Amygdala (tissue), 56 donors: ENCODE measurements around the gene MTCL1.
"Not testable (repeated sequence)": the region's sequence is repeated elsewhere in the genome, so short reads cannot be mapped to it uniquely, and the experiment has no call there.

Source experiments
- DNase-seq, 56 donors: peaks; one replicate each; lab custom pipeline; 2025; lab: John Stamatoyannopoulos, UW

Gene MTCL1

DNA sequence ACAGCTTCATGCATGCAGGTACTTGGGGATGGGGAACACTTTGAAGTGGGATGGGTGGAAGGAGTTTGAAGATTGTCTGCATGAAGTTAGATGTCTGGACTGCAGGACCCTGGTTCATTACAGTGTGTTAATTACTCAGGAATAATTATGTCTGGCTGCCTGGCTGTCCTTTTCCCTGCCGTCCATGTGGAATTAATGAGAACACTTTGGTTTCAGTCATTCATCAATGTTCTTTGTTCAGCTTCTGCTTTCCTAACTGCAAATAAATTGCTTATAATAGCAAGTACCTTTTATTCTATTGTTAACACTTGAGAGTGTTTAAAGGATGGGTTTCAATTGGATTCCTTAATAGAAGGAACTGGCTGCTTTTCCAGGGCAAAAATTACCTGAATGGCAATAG is 35.8 kb downstream of the MTCL1 start:
- DNase-seq = no peak

DNA sequence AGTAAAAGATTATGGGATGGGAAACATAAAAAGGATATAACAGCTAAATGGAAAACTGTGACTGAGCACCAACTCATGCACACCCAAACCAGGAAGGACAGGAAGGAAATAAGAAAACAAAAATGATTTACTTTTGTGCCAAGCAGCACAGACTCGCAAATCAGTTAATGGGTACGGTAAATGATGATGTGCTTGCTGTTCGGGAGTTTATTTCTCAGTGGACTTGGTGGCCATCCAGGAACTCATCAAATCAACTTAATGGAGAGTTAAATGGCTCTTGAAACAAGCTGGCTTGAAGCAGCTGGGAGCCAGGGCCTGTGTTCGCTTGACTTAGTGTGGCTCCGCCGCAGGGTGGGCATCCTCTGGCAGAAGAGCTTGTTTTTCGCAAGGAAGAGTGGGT is 36.2 kb downstream of the MTCL1 start:
- DNase-seq = no peak

DNA sequence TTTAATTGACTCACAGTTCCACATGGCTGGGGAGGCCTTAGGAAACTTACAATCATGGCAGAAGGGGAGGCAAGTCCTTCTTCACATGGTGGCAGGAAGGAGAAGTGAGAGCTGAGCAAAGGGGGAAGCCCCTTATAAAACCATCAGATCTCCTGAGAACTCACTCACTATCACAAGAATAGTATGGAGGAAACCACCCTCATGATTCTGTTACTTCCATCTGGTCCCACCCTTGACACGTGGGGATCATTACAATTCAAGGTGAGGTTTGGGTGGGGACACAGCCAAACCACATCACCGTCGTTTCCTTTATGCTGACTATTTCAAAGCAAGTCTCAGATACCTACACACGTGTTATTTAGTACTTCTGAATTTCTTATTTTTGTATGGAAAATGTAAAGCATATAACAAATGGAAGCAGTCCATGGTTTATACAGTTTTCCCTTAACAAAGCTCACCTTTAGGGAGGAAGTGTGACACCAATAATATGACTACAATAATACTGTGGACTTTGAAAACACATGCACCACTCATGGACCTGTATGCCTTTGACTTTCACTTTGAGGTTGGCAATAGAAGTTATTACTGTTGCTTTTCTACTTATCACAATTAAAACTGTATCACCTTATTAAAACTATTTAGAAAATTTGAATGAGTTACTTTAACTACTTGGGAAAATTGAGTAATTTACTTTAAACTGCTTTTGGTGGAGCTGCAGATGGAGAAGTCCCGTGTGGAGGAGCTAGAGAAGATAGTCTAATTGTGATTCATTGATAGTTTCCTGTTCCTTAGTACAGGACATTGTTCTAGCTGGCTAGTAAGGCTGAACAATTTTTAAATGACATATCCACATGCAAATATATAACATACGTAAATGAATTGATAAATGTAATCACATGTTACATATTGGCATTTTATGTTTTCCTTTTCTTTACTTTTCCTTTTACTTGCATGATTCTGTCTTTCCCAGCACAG is 37.3 kb downstream of the MTCL1 start:
- no peak for DNase-seq

DNA sequence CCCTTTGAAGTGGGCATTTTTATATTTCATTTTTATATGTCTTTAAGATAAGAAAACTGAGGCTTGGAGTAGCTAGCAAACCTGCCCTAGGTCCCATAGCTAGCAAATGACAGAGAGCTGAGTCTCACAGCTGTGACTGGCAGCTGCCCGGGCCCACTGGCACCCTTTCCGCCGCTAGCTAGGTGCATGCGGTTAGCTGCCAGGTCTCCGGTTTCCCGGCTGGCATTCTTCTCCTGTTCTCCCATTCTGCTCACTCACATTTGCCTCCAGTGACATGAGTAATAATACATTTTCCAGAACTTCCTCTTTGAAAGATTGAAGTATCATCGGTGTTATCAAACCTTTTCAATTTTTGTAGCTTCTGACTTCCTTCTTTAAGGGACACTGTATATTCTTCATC is 38.7 kb downstream of the MTCL1 start:
- DNase-seq = no peak

DNA sequence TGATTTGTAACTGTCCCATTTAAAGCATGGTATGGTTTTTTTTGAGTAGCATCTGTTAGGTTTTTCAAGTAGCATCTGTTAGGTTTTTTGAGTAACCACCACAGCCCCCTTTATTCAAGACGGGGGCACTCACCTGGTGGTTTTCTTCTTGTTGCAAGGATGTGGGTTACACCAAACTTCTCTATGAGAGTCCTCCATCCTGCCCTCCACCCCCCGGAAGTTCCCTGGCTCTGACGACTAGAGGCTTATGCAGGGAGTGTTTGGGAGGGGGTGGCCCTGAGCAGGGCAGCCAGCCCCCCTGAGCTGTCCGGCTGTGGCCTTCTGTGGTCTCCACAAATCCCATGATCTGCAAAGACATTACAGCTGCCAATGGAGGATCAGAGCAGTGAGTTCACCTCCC is 39.3 kb downstream of the MTCL1 start:
- DNase-seq = no peak

DNA sequence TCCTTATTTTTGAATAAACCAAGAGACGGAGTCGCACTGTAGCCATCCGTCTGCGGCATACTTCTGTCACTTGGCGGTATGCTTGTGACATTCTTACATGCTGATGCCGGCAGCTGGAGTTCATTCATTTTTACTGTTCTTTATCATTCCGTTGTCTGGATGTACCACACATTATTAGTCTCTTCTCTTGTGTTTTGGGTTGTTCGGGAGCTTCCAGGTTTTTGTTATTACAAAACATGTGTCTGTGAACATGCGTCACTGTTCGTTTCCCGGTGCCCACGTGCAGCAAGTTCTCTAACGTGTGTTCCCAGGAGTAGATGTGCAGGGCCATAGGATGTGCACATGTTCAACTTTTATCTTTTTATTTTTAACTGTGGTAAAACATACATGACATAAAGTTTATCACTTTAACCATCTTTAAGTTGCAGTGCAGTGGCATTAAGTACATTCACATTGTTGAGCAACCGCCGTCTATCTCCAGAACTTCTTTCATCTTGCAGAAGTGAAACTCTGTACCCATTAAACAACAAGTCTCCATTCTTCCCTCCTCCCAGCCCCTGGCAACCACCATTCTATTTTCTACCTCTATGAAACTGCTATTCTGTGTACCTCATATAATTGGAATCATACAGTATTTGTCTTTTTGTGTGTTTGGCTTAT is 40.1 kb downstream of the MTCL1 start:
- DNase-seq = no peak

DNA sequence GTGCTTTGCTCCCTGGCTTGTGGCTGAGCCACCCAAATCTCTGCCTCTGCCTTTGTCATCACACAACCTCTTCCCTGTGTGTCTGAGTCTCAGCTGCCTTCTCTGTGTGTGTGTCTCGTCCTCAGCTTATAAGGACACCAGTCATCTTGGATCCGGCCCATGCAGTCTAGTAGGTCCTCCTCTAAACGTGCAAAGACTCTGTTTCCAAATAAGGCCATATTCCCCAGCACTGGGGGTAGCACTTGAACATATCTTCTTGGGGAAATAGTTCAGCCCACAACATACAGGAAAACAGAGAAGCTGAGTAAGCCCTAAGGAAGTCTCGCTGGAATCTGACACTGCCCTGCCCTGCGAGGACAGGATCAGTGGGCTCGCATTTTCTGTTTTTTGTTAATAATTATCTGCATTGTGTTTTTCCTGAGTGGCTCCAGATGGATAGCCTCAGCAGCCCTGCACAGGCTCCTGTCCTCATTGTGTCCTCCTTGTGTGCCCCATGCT is 42.1 kb downstream of the MTCL1 start:
- no peak for DNase-seq

DNA sequence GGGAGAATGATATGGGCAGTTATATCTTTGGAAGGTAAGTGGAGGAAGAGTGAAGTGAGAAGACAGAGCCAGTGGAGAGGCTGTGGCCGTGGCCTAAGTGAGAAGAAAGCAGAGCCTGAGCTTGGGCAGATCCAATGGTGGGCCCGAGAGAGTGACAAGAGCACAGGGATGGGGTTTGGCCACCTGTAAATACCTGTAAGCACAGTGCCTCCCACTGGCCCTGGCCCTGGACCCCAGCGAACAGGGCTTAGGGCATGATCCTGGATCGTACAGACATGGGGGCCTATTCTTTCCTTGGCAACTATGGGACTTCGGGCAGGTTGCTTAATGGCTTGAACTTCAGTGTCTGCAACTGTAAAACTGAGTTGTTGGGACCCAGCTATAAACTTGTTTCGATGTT is 44.1 kb downstream of the MTCL1 start:
- DNase-seq = no peak

DNA sequence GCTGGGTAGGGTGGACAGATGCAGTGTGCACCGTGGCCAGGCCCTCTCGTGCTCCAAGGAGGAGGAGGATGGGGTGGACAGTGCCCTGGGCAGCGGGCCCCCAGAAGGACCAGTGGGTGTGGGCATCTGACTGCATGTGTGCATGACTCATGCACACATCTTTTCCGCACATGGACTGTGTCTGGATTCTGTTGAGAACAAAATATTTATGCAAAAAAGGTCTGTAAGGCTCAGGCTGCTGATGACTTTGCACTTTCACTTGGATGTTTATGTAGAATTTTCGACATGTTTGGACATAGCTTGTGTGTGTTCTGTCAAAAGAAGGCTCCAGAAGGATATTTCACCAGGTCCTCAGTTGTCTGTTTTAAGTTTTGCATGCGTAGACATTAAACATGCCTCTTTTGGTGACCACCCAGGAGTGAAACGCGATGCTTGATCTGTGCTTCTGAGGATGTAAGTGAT is 45.6 kb downstream of the MTCL1 start:
- DNase-seq = no peak

DNA sequence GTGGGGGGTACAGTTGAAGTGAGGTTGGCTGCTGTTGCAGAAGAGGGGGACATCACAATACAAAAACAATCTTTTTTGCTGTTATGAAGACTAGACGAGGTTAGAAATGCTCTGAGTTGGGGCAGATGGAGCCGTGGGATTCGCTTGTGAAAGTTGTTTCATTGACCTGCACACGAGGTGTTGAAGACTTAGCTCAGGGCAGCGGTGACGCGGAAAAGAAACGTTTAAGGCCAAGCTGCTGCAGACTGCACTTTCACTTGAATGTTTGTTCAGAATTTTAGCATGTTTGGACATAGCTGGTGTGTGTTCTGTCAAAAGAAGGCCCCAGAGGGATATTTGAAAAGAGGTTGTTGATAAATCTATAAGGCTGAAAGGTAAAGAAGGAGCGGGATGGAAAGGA is 46.3 kb downstream of the MTCL1 start:
- no peak for DNase-seq

DNA sequence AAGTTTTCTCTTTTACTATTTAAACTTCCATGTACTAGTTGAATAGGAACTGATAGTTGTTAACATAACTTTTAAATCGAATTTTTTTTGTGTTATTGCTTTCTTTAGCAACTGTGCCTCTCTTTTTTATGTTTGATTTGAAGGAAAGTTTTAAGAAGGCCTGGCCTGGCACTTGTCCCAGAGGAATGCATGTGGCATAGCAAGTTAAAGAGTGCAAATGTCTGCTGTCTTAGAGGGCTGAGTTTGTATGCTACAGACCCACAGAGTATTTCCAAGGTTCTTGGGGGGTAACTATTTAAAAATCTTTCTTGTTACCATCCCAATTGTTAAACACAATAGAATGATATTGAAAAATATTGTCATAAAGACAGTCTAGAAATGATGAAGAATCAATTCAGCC is 47.0 kb downstream of the MTCL1 start:
- DNase-seq = no peak

DNA sequence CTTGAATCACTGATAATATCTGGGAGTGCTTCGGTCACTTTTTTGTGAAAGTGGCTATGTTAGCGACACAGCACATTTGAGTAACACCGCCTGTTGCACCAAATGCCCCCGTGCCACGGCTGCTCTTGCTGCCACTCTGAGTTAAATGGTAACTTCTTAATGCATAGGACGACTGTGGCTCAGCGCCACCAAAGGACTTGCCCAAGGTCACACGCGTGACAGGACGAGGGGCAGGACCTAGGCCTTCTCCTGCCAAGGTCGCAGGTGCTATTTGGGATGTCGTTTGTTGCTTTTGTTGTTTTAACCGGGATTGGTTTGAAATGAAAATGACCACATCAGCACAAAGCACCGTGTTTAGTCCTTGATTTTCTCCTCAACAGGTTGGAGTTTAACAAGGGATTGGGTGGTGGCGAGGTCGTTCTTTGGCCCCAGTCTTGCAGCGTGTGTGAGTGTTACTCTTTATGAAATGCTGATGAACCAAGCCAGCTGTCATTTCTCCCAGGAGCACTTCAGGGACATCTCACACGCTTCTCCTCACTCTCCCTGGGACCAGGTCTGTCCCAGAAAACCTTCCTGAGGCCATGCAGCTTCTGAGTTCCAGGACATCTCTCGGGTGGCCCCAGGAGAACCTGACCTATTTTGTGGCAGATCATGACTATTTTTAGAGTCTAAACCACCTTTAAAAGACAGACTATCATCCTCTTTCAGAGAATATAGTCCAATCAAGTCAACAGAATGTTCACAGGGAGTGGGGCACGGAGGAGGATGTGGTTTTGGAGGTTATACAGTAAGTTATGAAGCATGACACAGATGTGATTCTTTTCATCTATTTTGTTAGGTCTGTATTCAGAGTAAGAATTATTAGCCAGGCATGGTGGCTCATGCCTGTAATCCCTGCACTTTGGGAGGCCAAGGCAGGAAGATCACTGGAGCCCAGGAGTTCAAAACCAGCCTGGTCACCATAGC is 49.9 kb downstream of the MTCL1 start:
- no peak for DNase-seq

DNA sequence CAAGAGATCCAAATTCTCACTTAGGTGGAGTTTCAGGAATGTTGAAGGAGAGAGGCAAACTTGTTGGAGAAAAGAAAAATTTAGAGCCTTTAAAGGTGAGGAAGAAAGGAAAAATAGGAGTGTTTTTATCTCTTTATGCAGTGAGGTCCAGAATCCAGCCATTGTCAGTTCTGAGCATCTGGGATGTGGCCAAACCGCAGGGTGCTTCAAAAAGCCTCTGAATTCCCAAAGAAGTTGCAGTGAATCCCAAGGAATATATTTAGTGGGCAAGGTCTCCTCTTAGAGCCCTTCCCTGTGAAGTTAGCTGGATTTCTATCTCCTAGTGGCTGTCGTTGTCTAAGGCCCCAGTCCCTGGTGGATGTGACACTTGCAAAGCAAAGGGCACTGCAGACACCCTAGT is 51.2 kb downstream of the MTCL1 start:
- no peak for DNase-seq

DNA sequence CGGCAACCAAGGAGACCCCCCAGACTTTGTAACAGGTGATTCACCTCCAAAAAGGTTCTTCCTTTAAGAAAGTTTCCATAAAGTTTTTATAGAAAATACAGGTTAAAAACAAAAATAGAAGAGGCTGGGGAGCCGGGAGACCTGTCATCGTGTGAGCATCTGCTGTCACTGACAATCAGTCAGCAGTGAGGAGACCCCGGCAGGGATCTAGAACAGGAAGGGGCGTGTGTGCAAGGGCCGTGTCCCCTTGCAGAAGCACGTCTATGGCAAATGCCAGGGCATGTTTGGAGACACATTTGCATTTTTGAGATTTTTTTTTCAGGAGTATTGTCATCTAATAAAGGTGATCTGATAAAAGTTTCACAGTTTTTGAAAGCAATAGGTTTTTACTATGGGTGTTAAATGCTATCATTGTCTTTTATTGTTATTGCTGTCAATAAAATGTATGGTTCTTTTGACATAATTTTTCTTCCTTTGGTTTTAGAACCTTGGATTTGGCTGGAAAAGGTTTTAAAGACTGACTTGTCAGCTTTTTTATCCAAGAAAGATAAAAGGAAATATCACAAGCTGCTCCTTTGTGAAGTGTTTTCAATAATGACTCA is 52.1 kb downstream of the MTCL1 start:
- DNase-seq = no peak

DNA sequence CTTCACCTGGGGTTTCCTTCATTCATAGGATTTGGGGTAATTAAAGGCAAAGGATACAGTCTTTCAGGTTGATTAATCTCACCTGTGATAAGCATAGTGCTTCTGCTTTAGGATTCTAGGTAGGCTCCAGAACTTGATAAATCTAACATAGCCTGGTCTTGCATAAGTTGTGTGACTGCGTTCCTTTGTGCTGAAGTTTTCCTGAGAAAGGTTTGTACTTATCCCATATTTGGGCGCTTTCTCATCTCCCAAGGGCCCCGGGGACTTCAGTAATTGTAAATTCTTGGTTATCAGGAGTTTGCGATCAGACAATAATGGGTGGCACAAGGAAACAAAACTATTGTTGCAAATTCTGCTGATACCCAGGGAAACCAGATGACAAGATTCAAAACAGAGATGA is 53.1 kb downstream of the MTCL1 start:
- no peak for DNase-seq

DNA sequence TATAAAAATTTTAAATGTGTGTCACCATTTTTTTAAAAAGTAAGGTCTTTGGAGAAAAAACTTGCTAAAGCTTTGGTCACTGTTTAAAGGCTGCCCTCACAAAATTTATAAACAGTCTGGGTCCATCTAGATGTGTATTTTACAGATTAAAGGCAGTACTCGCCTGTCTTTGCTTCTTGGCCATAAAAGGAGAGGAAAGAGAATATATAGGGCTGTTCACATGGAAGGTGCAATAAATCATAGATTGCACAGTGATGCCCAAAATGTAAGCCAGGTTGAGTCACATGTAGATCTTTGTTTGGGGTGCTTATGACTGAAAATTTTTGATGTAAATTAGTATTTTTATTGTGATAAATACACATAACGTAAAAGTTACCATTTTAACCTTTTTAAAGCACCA is 55.6 kb downstream of the MTCL1 start:
- no peak for DNase-seq

DNA sequence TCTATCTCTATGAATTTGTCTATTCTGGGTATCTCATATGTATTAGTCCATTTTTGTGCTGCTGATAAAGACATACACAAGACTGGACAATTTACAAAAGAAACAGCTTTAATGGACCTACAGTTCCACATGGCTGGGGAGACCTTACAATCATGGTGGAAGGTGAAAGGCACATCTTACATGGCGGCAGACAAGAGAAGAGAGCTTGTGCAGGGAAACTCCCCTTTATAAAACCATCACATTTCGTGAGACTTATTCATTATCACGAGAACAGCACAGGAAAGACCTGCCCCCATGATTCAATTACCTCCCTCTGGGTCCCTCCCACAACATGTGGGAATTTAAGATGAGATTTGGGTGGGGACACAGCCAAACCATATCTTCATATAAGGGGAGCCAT is 56.2 kb downstream of the MTCL1 start:
- DNase-seq = not testable (repeated sequence)

DNA sequence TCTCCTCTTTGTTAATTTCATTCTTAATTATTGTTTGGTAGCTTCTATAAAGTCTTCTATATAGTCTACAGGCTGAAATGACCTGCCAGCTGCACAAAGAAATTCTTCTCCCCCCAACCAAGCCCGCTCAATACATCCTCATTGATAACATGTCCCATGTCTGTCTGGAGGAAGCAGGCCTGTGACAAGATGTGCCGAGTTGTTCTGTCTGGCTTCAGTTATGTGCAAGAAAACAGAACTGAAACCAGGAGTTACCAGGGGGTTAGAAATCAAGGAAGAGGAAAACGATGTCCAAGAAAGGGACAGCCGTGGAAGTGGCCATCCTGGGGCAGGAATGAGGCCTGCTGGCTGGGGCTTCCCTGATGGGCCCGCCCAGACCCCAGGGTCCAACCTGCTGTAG is 57.6 kb downstream of the MTCL1 start:
- peak in 1 of 56 donors; percentile 17 for DNase-seq

DNA sequence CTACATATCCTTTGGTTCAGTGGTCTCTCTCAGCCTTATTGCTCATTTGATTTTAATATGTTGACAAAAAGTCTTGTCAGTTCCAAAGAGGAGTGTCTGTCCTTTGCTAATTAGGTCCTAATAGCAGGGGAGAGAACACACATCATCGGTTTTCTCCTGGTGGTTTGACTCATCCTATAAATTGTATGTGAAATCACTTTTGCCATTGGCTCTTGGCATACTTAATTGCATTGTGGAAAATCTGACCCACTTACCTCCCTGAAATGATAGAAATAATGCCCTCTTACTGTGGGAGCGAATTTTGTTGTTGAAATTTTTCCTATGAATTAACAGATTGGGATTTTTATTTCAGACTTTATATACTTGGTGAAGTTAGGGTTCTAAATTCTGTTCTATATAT is 58.3 kb downstream of the MTCL1 start:
- DNase-seq = no peak
